Measurements from ENCODE around the gene ZER1. TPM values are rescaled to one million over a fixed set of nuclear protein-coding genes. Genes with fewer than 3 reads are reported as not detected.
A peak's percentile ranks its signal among the peaks of the same experiment; 100 is the strongest.
"Not testable (repeated sequence)": the region's sequence is repeated elsewhere in the genome, so short reads cannot be mapped to it uniquely, and the experiment has no call there.

Gene ZER1
- 26.8 TPM for total RNA-seq

DNA sequence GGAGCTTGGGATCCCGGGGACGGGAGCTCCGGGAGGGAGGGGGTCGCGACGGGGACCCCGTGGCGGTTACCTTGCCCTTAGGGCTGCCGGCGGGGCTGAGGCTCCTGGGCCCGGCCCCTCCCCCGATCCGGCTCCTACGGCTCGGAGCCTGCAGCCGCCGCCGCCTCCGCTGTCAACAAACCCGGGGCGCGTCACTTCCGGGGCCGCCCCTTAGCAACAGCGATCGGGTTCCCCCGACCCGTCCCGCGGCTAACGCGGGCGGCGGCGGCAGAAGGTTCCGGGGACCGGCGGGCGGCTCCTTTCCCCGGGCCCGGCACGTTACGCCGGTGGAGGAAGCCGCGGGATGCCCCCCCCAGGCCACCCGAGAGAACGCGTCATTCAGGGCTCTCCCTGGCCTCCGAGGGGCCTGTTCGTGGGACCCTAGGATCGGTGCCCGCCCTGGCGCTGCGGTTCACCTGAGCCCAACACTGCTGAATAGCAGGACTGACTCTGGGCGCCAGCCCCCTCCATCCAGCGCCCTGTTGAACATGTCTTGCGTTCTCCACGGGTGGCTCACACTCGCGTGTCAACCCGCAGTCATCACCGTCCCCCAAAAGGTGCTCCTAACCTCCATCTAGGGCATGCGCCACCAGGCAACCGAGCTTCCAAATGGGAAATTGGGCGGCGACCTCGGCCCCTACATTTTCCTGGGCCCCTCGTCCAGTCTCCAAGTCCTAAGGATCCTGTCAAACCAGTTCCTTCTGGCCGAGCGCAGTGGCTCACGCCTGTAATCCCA, at the start of gene ZER1:
ZER1 (minus strand) TSS at position 183 of the 775 bp plus-strand sequence. CDS start 16,362 bp downstream, outside the sequence.
- DNase-seq: peak; percentile 87

- DNase-seq: no peak
Observed at GRCh38 chr9:128820665-128821583, 49.2 kb upstream of the ZER1 start.

DNA sequence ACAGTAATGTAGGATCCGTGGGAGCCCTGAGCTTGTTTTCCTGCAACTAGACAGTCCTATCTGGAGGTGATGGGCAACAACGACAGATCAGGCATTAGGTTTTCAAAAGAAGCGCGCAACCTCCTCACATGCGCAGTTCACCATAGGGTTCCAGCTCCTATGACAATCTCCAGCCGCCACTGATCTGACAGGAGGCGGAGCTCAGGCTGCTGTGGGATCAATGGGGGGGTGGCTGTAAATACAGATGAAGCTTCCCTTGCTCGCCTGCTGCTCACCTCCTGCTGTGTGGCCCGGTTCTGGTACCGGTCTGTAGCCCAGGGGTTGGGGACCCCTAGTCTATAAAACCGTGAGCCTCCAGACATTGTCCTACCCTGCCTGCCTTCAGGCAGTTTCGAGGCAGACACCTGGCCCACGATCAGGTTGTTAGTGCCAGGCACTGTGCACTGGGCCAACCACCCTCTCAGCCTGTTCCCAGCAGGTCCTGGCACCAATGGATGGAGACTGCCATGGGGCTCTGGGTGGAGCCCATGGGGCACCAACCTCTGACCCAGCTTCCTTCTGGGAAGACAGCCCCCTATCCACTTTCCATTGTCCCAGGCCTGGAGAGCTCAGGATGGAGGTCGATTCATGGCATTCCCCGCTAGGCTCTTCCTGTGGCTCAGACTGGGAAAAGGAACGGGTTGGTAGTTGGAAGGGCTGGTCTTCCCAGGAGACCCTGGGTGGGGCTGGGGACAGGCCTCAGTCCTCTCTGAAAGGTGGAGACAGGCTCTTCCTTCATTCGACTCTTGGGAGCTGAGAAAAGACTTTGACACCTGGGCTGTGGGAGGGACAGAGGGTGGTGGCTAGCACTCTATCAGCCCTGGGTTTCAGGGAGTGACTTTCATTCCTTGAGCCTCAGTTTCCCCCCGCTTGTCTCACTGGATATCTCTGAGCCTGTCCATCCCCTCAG, 48.3 kb upstream of the ZER1 start:
- DNase-seq: peak; percentile 31

DNA sequence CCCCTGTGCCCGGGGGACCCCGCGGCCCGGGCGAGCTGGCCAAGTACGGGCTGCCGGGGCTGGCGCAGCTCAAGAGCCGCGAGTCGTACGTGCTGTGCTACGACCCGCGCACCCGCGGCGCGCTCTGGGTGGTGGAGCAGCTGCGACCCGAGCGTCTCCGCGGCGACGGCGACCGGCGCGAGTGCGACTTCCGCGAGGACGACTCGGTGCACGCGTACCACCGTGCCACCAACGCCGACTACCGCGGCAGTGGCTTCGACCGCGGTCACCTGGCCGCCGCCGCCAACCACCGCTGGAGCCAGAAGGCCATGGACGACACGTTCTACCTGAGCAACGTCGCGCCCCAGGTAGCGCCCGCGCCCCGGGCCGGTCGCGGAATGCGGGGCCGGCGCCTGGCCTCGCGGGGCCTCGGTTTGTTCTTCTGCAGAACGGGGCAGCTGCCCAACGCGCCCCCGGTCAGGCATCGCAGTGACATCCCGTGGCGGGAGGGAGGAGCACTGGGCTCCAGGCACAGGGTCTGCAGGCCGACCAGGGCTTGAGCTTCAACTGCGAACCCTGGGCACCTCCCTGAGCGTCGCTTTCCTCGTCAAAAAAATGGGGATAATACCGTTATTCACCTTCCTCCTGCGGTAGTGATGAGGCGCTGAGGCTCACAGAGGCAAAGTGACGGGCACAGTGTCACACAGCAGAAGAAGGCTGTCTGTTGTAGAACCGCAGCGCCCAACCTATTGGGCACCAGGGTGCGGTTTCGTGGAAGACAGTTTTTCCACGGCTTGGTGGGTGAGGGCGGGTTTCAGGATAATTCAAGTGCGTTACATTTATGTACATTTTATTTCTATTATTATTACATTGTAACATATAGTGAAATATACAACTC, 47.4 kb upstream of the ZER1 start:
- peak; percentile 16 for DNase-seq

DNA sequence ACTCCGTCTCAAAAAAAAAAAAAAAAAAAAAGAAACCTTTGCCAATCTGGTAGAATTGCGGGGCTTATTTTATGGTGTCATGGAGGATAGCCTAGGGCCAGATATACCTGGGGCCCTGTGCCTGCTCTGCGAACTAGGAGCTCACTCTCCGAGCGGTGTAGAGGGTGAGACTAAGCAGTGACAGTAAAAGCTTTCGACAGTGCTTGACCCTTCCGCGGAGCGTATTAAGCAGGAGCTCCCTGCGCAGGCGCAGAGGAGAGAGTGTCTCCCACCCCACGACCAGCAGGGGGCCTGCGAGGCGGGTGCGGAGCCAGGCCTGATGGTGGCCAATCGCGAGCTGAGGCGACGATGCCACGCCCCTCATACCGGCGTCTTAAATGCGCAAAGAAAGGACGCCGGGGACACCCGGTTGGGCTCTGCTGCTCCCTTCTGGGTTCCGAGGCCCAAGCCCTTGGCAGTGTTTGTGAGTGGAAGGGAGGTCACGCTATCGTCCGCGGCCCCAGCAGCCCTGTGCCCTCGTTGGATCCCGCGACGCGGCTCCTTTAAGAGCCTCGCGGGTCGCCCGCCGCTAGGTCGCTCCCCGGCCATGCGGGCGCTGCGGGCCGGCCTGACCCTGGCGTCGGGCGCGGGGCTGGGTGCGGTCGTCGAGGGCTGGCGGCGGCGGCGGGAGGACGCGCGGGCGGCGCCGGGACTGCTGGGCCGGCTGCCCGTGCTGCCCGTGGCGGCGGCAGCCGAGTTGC, 46.5 kb upstream of the ZER1 start, which contains the start of gene ENDOG:
ENDOG (plus strand) TSS at position 402 of the 740 bp plus-strand sequence; CDS start at position 587, 185 bp downstream.
- DNase-seq: peak; percentile 94

DNA sequence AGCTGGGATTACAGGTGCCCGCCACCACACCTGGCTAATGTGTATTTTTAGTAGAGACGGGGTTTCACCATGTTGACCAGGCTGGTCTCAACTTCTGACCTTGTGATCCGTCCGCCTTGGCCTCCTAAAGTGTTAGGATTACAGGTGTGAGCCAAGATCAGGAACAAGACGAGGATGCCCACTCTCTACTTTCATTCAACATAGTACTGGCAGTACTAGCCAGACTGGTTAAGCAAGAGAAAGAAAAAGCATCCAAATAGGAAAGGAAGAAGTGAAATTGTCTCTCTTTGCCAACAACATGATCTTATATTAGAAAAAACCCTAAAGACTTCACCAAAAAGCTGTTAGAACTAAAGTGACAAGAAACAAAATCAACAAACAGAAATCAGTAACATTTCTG, 39.1 kb upstream of the ZER1 start:
- no peak for DNase-seq

- no peak for DNase-seq
Observed at GRCh38 chr9:128809831-128810230, 38.1 kb upstream of the ZER1 start.

GRCh38 chr9:128809036-128809599, 37.4 kb upstream of the ZER1 start:
- no peak for DNase-seq

GRCh38 chr9:128808543-128808942, 36.8 kb upstream of the ZER1 start:
- no peak for DNase-seq

DNA sequence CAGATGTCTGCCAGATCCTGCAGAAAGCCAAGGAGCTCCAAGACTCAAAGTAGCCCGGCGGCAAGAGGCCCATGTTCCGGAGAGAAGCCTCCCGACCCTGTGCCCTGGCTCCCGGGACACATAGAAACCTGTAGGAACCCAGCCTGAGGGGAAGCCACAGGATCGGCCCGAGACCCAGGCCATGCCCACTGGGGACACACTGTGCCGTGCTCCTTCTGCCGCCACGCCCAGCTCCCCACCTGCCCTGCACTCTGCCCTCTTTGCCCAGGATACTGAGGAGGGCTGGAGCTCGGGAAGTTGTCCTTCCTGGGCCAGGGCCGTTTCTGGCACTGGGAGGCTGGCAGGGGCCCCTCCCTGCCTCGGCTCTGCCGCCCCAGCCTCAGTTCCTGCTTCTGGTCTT, 36.1 kb upstream of the ZER1 start:
- DNase-seq: no peak

- peak; percentile 16 for DNase-seq
Observed at GRCh38 chr9:128805661-128806060, 33.9 kb upstream of the ZER1 start.

- DNase-seq: no peak
Observed at GRCh38 chr9:128802482-128802881, 30.8 kb upstream of the ZER1 start.

DNA sequence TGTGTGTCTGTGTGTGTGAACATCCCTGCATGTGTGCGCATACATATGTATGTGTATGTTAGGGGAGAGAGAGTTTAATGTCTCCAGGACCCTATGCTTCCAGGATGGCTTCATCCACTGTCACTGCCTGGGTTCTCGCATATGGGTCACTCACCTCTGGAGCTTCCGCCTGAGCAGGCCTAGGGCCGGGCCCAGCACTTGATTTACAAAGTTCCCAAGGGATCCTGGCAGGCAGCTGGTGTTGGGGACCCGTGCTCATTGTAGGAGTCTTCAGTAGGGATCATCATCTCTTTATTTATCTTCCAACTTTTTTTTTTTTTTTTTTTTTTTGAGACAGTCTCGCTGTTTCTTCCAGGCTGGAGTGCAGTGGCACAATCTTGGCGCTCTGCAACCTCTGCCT, 28.3 kb upstream of the ZER1 start:
- no peak for DNase-seq

DNA sequence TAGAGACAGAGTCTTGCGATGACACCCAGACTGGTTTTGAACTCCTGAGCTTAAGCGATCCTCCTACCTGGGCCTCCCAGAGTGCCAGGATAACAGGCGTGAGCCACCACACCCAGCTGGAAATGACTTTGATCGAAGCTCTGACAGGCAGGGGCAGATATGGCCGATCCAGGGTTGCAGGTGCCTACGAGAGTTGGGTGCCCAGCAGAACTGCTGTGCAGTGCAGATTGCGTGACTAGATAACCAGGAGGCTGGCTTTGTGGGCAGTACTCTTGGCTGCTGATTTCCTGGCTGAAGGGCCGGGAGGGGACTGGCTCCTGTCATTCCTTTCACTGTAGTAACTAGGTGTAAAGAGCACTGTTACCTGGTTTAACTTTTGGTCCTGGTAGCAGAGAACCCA, 27.2 kb upstream of the ZER1 start:
- DNase-seq: no peak

- DNase-seq: not testable (repeated sequence)
Observed at GRCh38 chr9:128794961-128795360, 23.2 kb upstream of the ZER1 start.

GRCh38 chr9:128792978-128793686, 21.4 kb upstream of the ZER1 start:
- DNase-seq: no peak

DNA sequence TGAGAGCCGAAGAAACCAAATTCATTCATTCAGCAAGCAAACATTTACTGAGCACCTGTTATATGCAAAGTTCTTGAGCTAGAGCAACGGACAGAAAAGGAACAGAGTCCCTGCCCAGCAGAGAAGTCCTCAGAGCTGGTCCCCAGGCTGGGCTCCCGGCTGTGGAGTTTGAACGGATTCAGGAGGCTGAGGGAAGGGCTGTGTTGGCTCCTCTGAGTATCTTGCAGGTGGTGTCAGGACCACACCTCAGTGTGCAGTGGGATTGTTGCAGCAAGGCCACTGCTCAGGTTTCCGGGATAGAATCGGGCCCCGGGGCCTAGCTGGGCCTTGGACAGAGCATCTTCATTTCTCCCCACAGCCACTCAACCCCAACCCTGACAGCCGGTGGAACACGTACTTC, 20.4 kb upstream of the ZER1 start:
- DNase-seq: no peak

DNA sequence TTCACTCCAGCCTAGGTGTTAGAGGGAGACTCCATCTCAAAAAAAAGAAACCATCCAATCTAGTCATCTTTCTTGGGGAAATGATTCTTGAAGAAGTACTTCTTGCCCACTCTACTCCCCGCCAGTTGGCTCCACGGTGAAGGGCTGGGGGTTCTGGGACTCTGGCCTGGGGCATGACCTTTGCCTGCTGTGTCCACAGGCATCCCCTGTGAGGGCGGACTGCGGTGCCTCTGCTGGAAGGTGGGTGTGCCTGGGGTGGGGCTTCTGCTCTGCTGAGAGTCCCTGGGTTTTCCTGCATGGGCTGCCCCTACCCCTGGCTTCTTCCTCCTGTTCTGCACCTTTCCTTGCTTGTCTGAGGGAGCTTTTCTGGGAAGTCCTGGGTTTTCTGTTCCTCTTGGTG, 18.8 kb upstream of the ZER1 start:
- no peak for DNase-seq

- DNase-seq: no peak
Observed at GRCh38 chr9:128788445-128788844, 16.7 kb upstream of the ZER1 start.
